Cardiac muscle cell (in vitro differentiated cells and primary cell): ENCODE measurements around the gene C6orf52. TPM values are rescaled to one million over a fixed set of nuclear protein-coding genes. Genes with fewer than 3 reads are reported as not detected.

ENCODE experiments used
- DNase-seq, 2 donors: peaks; one replicate each; pipeline versions ENCODE4 v3.0.0 to v3.0.0-alpha.2; 2010 to 2017; ENCODE audit warnings: low read depth in 1 of 2, low spot score in 1 of 2
- H3K27ac ChIP-seq: fragments of 200-600 bp; sonication (generic); 2 replicates; pipeline ENCODE4 v1.5.1; 2016
- H3K27me3 ChIP-seq: fragments of 200-600 bp; sonication (generic); 2 replicates; pipeline ENCODE4 v1.6.0; 2016; ENCODE audit warnings: control low read depth
- H3K36me3 ChIP-seq: fragments of 200-600 bp; sonication (generic); 2 replicates; pipeline ENCODE4 v1.5.1; 2016; ENCODE audit warnings: control low read depth
- H3K4me1 ChIP-seq: fragments of 200-600 bp; sonication (generic); 2 replicates; pipeline ENCODE4 v1.8.1; 2017; ENCODE audit warnings: low read depth, mild to moderate bottlenecking, mixed run types
- H3K4me3 ChIP-seq: fragments of 200-600 bp; sonication (generic); 2 replicates; pipeline ENCODE4 v1.5.1; 2016; ENCODE audit warnings: mild to moderate bottlenecking
- H3K9me3 ChIP-seq: fragments of 200-600 bp; sonication (generic); 2 replicates; pipeline ENCODE4 v1.5.1; 2017; ENCODE audit warnings: low read depth, mild to moderate bottlenecking, control low read depth
- polyA plus RNA-seq: library from polyadenylated mRNA; unstranded; fragments of >200 nt; fragmentation: Nextera tagmentation; extraction: Ambion mirVana; gene quantifications from 2 replicates; pipeline ENCODE4 v1.2.1, GENCODE V29; 2016
- total RNA-seq: library from RNA; depleted of rRNA; stranded (reverse); fragments of >200 nt; gene quantifications from 2 replicates; pipeline ENCODE4 v1.2.3, GENCODE V29; 2016
- TF ChIP-seq, protein P1 (sequence below): IDR thresholded peaks from 2 replicates; pipeline ENCODE4 v1.5.1; 2012; ENCODE audit warnings: low read depth, mild to moderate bottlenecking, low read length

The C6orf52 gene
- total and polyA plus RNA-seq, 2 experiments from 2014 or later = 2.1 to 3.6 TPM

DNA sequence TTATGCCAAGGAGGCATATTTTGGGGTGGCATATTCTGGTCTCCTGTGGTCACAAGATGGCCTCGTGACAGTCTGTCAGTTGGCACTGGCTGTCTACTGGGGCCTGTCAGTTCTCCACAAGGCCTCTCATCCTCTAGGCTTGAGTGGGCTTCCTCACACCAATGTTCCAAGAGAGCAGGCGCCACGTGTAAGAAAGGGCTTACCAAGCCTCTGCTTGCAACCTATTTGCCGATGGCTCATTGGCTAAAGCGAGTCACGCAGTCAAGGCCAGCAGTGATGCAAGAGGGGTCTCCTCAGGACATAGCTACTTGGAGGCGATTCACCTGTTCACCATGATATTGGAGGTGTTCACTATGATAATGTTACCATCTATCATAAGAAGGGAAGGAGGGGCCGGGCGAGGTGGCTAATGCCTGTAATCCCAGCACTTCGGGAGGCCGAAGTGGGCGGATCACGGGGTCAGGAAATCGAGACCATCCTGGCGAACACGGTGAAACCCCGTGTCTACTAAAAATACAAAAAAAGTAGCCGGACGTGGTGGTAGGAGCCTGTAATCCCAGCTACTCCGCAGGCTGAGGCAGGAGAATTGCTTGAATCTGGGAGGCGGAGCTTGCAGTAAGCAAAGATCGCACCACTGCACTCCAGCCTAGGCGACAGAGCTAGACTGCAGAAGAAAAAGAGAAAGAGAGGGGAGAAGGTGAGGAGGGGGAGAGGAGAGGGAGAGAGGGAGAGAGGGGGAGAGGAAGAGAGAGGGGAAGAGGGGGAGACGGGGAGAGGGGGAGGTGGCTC, 35.3 kb downstream of the C6orf52 start:
- TF ChIP-seq, protein P1, sequence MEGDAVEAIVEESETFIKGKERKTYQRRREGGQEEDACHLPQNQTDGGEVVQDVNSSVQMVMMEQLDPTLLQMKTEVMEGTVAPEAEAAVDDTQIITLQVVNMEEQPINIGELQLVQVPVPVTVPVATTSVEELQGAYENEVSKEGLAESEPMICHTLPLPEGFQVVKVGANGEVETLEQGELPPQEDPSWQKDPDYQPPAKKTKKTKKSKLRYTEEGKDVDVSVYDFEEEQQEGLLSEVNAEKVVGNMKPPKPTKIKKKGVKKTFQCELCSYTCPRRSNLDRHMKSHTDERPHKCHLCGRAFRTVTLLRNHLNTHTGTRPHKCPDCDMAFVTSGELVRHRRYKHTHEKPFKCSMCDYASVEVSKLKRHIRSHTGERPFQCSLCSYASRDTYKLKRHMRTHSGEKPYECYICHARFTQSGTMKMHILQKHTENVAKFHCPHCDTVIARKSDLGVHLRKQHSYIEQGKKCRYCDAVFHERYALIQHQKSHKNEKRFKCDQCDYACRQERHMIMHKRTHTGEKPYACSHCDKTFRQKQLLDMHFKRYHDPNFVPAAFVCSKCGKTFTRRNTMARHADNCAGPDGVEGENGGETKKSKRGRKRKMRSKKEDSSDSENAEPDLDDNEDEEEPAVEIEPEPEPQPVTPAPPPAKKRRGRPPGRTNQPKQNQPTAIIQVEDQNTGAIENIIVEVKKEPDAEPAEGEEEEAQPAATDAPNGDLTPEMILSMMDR = no peak
- no peak for DNase-seq
- no peak overlapping the region for H3K27ac ChIP-seq
- H3K9me3 ChIP-seq = no peaks in the 10 kb centered on the region
- no peaks in the 10 kb centered on the region for H3K36me3 ChIP-seq
- H3K4me1 ChIP-seq = no peaks in the 10 kb centered on the region
- no peaks in the 10 kb centered on the region for H3K27me3 ChIP-seq
- H3K4me3 ChIP-seq = no peak overlapping the region

DNA sequence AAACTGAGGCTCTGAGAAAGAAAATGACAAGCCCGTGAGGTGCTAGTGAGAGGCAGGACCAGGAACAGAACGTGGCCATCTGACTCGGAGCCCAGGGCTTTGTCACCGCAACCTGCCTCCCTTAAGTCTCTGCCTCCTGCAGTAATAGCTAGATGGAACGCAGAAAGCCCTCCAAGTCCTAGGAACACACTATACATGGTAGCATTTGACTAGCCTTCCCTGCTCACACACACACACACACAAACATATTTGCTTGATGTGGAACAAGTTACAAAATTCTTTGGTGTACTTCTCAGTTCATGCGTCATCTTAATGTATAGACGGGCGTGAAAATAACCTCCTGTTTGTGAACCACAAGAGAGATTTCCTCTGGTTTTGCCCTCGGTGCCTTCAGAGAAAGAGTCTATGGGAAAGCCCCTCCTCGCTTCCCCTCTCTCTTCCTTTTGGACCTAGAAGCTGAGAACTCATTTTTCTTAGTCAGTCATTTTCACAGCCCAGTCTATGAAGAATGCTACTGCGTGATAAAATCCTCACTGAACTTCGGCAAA, 38.8 kb downstream of the C6orf52 start:
- TF ChIP-seq, protein P1 = no peak
- Histone ChIP-seq H3K27me3 (peaks cover 10% of the 10 kb centered on the region), H3K4me1 (no peaks in the 10 kb centered on the region), H3K9me3 (no peaks in the 10 kb centered on the region), H3K27ac (no peak overlapping the region), H3K4me3 (no peak overlapping the region), H3K36me3 (no peaks in the 10 kb centered on the region)
- DNase-seq = no peak

DNA sequence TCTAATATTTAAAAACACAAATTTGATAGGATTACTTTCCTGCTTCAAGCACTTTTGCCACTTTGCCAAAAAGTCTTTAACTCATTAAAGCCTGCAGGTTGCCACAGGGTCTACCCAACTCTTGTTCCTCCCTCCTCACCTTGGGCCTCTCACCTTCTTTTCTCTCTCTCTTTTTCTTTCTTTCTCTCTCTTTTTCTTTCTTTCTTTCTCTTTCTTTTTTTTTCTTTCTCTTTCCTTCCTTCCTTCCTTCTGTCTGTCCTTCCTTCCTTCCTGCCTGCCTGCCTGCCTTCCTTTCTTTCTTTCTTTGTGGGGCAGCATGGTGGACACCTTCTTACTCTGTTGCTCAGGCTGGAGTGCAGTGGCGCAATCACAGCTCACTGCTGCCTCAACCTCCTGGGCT, 50.2 kb downstream of the C6orf52 start:
- no peak for DNase-seq
- Histone ChIP-seq H3K4me1 (no peaks in the 10 kb centered on the region), H3K27ac (no peak overlapping the region), H3K4me3 (no peak overlapping the region), H3K9me3 (no peaks in the 10 kb centered on the region), H3K27me3 (no peaks in the 10 kb centered on the region), H3K36me3 (no peaks in the 10 kb centered on the region)
- TF ChIP-seq, protein P1 = no peak

DNA sequence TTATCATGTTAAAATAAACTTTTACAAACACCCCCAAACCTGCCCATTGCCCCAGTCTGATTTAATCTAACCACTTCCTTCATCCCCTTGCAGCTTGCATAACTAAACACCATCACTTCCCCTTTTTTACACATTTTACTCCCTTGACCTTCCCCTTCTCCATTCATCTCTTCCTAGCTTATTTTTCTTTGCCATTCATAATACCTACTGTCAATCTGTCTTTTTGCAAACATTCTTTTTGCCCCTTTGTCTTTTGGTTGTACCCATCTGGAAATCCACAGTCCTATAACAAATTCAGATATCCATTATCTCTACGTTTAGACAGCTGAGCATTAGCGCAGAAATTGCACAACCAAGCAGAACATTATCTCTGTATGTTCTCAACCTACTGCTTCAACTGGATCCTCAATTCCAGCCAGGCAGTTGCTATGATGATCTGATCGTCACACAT, 51.2 kb downstream of the C6orf52 start:
- H3K4me3 ChIP-seq = no peak overlapping the region
- no peak for DNase-seq
- H3K9me3 ChIP-seq = no peaks in the 10 kb centered on the region
- H3K27ac ChIP-seq = no peak overlapping the region
- no peaks in the 10 kb centered on the region for H3K36me3 ChIP-seq
- TF ChIP-seq, protein P1 = no peak
- H3K27me3 ChIP-seq = no peaks in the 10 kb centered on the region
- H3K4me1 ChIP-seq = no peaks in the 10 kb centered on the region

DNA sequence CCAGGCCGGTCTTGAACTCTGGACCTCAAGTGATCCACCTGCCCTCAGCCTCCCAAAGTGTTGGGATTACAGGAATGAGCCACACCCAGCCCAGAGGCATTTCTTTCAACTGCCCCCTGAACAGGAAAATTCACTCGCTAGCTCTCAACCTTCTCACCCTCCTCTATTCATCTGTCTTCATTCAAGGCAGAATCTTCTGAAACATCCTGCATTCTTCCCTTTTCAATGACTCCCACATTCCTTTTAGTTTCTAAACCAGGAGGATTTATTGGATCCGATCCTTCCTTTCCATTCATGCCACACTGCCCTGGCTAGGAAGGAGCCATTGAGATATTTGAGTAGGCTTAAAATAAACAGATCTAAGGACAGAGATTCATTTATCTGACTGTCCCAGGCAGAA, 52.9 kb downstream of the C6orf52 start:
- Histone ChIP-seq H3K36me3 (no peaks in the 10 kb centered on the region), H3K27ac (no peak overlapping the region), H3K4me3 (no peak overlapping the region), H3K9me3 (no peaks in the 10 kb centered on the region), H3K4me1 (no peaks in the 10 kb centered on the region), H3K27me3 (no peaks in the 10 kb centered on the region)
- TF ChIP-seq, protein P1 = no peak
- DNase-seq = no peak
